Measurements from ENCODE around the gene RSPH3.

- TF ChIP-seq POLR2AphosphoS5 (IDR thresholded peaks at IDR 0.05; ENCODE audit: low read depth, low read length) (no peak), TAF1 (IDR thresholded peaks at IDR 0.05; ENCODE audit: borderline replicate concordance, insufficient read depth, low read length) (no peak)
- TF ChIP-seq, protein P1, sequence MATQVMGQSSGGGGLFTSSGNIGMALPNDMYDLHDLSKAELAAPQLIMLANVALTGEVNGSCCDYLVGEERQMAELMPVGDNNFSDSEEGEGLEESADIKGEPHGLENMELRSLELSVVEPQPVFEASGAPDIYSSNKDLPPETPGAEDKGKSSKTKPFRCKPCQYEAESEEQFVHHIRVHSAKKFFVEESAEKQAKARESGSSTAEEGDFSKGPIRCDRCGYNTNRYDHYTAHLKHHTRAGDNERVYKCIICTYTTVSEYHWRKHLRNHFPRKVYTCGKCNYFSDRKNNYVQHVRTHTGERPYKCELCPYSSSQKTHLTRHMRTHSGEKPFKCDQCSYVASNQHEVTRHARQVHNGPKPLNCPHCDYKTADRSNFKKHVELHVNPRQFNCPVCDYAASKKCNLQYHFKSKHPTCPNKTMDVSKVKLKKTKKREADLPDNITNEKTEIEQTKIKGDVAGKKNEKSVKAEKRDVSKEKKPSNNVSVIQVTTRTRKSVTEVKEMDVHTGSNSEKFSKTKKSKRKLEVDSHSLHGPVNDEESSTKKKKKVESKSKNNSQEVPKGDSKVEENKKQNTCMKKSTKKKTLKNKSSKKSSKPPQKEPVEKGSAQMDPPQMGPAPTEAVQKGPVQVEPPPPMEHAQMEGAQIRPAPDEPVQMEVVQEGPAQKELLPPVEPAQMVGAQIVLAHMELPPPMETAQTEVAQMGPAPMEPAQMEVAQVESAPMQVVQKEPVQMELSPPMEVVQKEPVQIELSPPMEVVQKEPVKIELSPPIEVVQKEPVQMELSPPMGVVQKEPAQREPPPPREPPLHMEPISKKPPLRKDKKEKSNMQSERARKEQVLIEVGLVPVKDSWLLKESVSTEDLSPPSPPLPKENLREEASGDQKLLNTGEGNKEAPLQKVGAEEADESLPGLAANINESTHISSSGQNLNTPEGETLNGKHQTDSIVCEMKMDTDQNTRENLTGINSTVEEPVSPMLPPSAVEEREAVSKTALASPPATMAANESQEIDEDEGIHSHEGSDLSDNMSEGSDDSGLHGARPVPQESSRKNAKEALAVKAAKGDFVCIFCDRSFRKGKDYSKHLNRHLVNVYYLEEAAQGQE (IDR thresholded peaks at IDR 0.05; ENCODE audit: insufficient read depth in 1 of 2, low read depth in 2 of 2, low read length in 2 of 2) = no peak
Measured at GRCh38 chr6:159043947-159044346, 43.9 kb upstream of the RSPH3 start.

All from PFSK-1 (cell line).